HG03565 (cell line): ENCODE data around the gene INMT.

Experiments used
- ATAC-seq: cut with Tn5 transposase; IDR thresholded peaks from one replicate; pipeline ENCODE4 v1.9.1; 2021; ENCODE audit warnings: mild to moderate bottlenecking, moderate library complexity; ENCODE audit not compliant: unreplicated experiment

Gene INMT

DNA sequence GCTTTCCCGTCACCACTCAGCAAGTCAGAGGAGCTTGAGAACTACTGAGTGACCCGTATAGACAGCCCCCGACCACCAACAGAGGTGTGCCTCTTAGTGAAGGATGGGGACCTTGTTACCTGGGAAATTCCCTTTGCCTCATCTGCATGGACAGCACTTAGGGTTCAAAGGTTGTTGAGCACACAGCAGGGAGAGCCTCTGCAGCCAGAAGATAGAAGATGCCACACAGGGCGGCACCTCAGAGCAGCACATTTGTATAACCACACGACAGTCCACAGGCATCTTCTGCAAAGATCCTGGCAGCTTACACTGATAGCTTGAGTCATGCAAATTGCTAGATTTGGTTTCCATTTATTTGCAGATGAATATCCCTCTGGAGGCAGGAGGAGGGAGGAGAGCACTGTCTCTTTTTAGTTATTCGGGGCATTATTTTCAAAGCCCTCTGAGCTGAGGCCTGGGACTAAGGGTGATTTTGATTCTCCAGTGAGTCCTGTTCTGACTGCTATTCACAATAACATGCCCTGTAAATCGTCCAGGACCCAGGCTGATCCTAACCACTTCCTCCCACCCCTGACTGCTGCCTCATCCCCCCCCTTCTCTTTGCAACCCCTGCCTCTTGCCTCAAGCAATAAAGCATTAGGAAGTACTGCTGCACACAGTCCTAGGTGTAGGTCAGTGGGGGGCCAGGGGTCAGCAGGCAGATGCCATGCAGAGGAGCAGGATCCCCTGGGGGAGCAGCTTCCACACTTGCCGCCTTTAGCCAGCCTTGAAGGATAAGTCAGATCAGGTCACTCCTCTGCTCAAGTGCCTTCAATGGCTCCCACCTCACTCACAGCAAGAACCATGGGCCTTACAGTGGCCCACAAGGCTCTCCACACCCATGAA is 24.6 kb upstream of the INMT start:
- no peak for ATAC-seq

DNA sequence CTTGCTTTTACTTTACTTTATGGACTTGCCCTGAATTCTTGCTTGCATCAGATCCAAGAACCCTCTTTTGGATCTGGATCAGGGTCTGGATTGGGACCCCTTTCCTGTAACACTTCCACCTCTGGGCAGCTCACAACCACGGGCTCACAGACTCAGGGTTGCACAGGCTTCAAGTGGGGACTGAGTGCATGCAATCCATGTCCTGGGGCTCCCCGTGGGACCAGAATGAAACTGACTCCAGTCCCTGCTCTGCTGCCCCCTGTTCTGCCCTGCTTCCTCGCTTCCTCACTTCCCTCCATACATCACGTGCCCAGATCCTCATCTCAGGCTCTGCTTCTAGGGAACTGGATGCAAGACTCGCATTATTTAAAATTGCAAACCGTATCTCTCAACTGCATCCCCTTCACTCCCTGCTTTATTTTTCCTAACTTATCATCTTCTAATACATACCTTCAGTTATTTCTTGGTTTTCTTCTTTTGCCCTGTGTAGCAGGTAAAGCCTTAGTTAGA is 23.3 kb upstream of the INMT start:
- no peak for ATAC-seq

- ATAC-seq = no peak
Measured at GRCh38 chr7:30729642-30730041, 22.3 kb upstream of the INMT start.

DNA sequence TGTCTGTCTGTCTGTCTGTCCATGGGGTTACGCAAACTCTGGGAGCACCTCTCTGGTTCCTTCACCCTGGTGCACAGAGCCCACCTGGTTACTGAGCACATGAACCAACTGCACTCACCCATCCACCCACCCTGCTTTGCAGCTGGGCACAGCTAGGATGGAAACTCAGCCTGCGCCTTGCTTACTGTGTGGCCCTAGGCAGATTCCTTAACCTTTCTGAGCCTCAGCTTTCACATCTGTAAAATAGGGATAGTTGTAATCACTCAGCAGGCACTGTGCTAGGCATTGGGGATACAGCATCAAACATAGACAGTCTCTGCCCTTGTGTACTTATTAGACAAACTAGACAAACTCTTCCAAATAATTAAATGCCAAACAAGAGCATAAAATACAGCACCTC is 21.8 kb upstream of the INMT start:
- ATAC-seq = no peak

DNA sequence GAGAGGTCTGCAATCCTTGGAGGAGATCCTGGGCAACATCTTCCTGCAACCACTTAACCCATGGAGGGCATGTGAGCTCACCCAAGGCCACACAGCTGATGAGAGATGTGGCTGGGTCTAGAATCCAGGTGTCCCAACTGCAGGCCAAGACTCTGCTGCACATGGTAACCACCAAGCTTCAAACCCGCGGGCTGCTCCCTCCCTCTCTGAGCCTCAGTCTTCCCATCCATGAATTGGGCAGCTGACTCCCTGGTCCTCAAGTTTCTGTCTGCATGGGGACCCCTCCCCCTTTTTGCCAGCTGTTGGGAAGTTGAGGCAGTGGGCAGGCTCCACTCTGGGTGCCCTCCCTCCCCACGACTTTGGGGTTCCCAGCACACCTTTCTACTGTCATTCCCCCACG is 20.9 kb upstream of the INMT start:
- ATAC-seq = no peak

GRCh38 chr7:30731581-30731980 is 20.4 kb upstream of the INMT start:
- ATAC-seq = no peak

GRCh38 chr7:30732606-30733005 is 19.3 kb upstream of the INMT start:
- ATAC-seq = no peak

- ATAC-seq = no peak
Measured at GRCh38 chr7:30733216-30733615, 18.7 kb upstream of the INMT start.

- ATAC-seq = no peak
Measured at GRCh38 chr7:30733691-30734090, 18.2 kb upstream of the INMT start.

DNA sequence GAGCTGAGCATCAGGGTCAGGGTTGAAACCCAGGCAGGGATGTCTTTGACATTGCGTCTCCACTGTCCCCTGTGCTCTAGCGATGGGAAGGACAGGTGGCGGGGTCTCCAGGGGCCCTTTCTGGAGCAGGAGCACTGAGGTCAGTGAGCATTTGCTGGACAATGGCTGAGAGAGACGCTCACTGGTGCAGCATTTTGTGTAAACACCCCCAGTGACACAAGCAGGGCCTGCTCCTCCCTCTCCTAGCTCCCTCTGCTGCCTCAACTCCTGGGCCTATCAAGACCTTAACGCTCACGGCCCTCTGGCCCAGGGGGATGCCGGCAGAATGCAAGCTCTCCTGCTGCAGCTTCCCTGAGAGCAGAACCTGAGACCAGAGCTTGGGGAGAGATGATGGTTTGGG is 17.4 kb upstream of the INMT start:
- ATAC-seq = no peak

GRCh38 chr7:30735631-30736030 is 16.3 kb upstream of the INMT start:
- ATAC-seq = no peak

DNA sequence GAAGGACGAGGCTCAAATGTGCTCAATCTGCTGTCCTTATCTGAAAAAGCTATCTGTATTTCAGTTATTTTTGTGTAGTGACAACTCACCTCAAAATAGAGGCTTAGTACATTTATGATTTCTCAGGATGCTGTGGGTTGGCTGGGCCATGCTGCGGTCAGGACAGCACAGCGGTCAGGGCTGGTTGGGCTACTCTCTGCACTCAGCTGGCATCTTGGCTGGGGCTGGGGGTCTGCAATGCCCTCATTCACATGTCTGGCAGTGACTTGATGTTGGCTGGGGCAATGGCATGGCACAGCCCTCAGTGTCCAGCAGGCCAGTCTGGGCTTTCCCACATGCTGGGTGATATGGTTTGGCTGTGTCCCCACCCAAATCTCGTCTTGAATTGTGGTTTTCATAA is 15.6 kb upstream of the INMT start:
- no peak for ATAC-seq

DNA sequence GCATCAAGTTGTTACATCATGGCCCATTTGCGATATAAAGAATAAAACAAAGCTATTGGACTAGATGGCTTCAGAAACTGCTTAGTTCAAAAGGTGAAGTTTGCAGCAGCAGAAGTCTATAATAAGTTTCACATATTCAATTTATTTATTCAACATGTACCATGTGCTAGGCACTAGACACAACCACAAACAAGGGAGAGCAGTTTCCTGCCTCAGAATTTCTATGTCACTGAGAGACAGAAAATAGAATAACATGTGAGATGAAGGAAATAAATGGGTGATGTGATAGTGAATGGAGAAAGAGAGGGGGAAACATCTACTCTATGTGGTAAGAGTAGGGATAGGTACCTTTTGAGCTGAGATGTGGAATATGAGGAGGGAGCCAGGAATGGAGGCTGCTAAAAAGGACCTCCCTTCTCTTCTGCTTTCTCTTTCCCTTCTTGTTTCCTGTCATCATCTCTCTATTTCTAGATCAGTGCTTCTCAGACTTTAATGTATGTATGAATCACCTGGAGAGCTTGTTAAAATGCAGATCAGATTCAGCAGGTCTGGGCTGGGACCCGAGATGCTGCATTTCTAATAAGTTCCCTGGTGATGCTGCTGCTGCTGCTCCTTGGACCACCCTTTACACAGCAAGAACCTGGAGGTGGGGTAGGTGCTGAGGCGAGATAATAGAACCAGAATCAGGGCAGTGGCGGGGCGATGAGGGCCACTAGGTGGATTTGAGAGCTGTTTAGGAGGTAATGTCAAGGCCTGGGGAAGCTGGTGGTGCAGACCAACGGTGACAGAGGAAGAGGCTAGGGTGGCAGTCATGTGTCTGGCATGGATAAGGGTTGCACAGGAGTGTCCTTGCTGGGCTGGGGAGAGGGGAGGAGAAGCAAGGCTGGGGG is 13.7 kb upstream of the INMT start:
- no peak for ATAC-seq

DNA sequence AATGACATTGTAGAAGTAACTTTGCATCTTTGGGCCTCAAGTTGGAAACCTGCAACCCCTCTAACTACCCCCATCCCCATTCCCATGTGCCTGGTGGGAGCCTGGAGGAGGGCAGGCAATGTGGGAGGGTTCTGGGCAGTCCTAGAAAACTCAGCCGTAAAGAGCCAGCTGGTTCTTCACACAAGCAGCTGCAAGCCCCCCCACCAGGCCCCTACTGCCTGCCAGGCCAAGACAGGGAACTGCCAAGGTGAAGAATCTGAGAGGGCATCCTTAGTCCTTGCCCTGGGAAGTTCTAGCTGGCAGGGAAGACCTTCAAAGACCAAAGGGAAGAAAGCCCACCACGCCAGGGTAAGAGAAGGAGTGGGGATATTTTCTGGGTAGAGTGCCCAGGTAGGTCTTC is 12.2 kb upstream of the INMT start:
- ATAC-seq = no peak

DNA sequence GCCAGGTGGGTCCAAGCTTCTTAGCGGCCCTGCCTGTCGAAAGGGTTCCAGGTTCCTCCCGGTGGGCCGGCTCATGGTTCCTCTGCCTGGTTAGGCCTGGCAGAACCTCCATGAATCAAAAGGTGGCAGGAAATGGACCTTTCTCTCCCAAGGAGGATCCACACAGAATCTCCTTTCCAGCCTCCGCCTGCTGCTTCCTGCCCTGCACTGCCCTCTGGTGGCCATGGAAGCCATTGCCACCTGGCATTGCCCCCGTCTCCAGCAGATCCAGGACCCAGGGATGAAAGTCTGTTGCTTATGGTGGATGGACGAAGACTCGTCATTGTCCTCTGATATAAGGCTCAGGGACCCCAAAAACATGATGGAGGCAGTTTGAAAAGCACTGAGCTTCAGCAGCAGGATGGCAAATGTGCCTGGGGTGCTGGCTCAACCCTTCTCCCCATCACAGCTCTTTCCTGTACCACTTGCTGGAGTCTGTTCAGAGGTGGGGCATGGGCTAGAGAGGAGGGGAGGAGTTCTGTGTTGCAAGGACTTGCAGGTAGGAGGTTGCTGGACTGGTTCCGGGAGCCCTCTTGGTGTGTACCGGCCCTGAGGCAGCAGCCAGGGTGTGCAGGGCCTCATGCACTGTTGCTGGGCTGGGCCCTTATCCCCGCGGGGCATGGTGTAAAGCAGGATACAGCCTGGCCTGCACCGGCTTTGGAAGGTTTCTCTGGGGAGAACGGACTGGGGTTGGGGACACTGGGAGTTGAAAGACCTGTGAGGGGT is 11.3 kb upstream of the INMT start:
- ATAC-seq = no peak

- ATAC-seq = no peak
Measured at GRCh38 chr7:30741289-30741688, 10.6 kb upstream of the INMT start.

- no peak for ATAC-seq
Measured at GRCh38 chr7:30743371-30744074, 8.4 kb upstream of the INMT start.

- no peak for ATAC-seq
Measured at GRCh38 chr7:30744075-30744417, 7.9 kb upstream of the INMT start.

GRCh38 chr7:30745261-30745941 is 6.5 kb upstream of the INMT start:
- no peak for ATAC-seq

DNA sequence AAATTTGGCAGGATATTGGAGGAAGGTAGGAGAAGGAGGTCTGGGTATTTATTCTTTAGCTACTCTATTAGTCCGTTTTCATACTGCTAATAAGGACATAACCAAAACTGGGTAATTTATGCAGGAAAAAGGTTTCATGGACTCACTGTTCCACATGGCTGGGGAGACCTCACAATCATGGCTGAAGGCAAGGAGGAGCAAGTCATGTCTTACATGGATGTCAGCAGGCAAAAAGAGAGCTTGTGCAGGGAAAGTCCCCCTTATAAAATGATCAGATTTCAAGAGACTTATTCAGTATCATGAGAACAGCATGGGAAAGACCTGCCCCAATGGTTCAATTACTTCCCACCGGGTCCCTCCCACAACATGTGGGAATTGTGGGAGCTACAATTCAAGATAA is 1.9 kb upstream of the INMT start:
- no peak for ATAC-seq
